ENCODE measurements around the gene PLAAT2. TPM values are rescaled to one million over a fixed set of nuclear protein-coding genes. Genes with fewer than 3 reads are reported as not detected.
A peak's percentile ranks its signal among the peaks of the same experiment; 100 is the strongest.

The PLAAT2 gene
- total and polyA plus RNA-seq, 9 of the 15 experiments (the other 6 are each of a cell fraction or from before 2014, with no cell fraction given), result not detected

DNA sequence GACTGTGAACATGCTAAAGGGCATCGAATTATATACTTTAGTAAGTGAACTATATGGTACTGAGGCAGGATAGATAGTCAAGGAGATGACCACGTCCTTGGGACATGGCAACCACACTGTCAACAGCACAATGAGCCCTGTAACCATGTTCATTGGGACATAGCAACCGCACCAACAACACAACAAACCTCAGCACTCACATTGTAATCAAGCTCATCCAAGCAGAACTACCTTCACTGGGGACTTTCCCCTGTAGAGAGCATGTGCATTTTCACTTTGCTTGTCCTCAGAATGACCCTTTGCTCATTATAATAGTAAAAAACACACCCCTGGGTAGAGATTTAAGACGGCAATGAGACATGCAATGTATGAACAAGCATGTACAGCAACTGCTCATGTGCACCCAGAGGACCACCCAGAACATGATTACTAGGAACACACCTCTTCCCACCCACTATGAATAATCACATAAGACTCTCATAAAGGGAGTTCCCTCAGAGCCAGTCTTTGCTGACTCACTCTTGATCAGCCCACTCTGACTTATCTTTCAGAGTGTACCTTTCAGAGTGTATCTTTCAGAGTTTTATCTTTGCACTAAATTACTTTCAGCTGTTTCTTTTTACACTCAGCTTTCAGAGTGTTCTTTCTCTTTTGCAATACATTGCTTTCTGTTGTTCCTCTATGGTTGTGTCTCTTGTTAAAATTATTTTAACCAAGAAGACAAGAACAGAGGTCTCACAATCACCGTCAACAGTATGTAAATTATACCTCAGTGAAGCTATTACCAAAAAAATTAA lies 4.1 kb upstream of the PLAAT2 start (continued):
- TF ChIP-seq SRSF1 (IDR thresholded peaks at IDR 0.05; ENCODE audit: low read depth, low read length) (no peak), ZNF644 (tag; IDR thresholded peaks at IDR 0.05; ENCODE audit: low read depth) (peak; percentile 79; the same call in 1 of the 2 replicates), GATA2 (CRISPR knock-in tag; IDR thresholded peaks at IDR 0.05) (no peak), U2AF1 (optimal IDR thresholded peaks at IDR 0.05; ENCODE audit: low read depth, low read length) (no peak), CTBP1 (IDR thresholded peaks at IDR 0.05; ENCODE audit: borderline replicate concordance) (peak; percentile 72), MAFG (tag; conservative IDR thresholded peaks at IDR 0.05) (peak; percentile 98), ZNF143 (CRISPR knock-in tag; IDR thresholded peaks at IDR 0.05) (no peak), NFE2 (IDR thresholded peaks at IDR 0.05; ENCODE audit: low read depth) (peak; percentile 99), MXI1 (IDR thresholded peaks at IDR 0.05; ENCODE audit: low read depth, low read length) (peak; percentile 54; the same call in 1 of the 2 replicates), ZNF324 (CRISPR knock-in tag; IDR thresholded peaks at IDR 0.05) (no peak), LEF1 (IDR thresholded peaks at IDR 0.05) (peak; percentile 89), TEAD1 (CRISPR knock-in tag; IDR thresholded peaks at IDR 0.05) (0 out of 4 replicates have a peak, but pooled peaks of 1 of the 2 experiments have one; percentile 27), ESRRA (IDR thresholded peaks at IDR 0.05; ENCODE audit: borderline replicate concordance, low read depth) (peak; percentile 51), NR2C2 (CRISPR knock-in tag; IDR thresholded peaks at IDR 0.05) (no peak), NR2C2 (tag; IDR thresholded peaks at IDR 0.05) (peak; percentile 24; the same call in 1 of the 2 replicates), TARDBP (IDR thresholded peaks at IDR 0.05) (no peak)
- TF ChIP-seq, protein P1, sequence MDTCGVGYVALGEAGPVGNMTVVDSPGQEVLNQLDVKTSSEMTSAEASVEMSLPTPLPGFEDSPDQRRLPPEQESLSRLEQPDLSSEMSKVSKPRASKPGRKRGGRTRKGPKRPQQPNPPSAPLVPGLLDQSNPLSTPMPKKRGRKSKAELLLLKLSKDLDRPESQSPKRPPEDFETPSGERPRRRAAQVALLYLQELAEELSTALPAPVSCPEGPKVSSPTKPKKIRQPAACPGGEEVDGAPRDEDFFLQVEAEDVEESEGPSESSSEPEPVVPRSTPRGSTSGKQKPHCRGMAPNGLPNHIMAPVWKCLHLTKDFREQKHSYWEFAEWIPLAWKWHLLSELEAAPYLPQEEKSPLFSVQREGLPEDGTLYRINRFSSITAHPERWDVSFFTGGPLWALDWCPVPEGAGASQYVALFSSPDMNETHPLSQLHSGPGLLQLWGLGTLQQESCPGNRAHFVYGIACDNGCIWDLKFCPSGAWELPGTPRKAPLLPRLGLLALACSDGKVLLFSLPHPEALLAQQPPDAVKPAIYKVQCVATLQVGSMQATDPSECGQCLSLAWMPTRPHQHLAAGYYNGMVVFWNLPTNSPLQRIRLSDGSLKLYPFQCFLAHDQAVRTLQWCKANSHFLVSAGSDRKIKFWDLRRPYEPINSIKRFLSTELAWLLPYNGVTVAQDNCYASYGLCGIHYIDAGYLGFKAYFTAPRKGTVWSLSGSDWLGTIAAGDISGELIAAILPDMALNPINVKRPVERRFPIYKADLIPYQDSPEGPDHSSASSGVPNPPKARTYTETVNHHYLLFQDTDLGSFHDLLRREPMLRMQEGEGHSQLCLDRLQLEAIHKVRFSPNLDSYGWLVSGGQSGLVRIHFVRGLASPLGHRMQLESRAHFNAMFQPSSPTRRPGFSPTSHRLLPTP (IDR thresholded peaks at IDR 0.05; ENCODE audit: borderline replicate concordance, extremely low read depth, insufficient read length), result no peak
- TF ChIP-seq, protein P2, sequence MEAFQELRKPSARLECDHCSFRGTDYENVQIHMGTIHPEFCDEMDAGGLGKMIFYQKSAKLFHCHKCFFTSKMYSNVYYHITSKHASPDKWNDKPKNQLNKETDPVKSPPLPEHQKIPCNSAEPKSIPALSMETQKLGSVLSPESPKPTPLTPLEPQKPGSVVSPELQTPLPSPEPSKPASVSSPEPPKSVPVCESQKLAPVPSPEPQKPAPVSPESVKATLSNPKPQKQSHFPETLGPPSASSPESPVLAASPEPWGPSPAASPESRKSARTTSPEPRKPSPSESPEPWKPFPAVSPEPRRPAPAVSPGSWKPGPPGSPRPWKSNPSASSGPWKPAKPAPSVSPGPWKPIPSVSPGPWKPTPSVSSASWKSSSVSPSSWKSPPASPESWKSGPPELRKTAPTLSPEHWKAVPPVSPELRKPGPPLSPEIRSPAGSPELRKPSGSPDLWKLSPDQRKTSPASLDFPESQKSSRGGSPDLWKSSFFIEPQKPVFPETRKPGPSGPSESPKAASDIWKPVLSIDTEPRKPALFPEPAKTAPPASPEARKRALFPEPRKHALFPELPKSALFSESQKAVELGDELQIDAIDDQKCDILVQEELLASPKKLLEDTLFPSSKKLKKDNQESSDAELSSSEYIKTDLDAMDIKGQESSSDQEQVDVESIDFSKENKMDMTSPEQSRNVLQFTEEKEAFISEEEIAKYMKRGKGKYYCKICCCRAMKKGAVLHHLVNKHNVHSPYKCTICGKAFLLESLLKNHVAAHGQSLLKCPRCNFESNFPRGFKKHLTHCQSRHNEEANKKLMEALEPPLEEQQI (IDR thresholded peaks at IDR 0.05), result 0 out of 2 replicates have a peak, but pooled peaks have one; percentile 16
- TF ChIP-seq, protein P3, sequence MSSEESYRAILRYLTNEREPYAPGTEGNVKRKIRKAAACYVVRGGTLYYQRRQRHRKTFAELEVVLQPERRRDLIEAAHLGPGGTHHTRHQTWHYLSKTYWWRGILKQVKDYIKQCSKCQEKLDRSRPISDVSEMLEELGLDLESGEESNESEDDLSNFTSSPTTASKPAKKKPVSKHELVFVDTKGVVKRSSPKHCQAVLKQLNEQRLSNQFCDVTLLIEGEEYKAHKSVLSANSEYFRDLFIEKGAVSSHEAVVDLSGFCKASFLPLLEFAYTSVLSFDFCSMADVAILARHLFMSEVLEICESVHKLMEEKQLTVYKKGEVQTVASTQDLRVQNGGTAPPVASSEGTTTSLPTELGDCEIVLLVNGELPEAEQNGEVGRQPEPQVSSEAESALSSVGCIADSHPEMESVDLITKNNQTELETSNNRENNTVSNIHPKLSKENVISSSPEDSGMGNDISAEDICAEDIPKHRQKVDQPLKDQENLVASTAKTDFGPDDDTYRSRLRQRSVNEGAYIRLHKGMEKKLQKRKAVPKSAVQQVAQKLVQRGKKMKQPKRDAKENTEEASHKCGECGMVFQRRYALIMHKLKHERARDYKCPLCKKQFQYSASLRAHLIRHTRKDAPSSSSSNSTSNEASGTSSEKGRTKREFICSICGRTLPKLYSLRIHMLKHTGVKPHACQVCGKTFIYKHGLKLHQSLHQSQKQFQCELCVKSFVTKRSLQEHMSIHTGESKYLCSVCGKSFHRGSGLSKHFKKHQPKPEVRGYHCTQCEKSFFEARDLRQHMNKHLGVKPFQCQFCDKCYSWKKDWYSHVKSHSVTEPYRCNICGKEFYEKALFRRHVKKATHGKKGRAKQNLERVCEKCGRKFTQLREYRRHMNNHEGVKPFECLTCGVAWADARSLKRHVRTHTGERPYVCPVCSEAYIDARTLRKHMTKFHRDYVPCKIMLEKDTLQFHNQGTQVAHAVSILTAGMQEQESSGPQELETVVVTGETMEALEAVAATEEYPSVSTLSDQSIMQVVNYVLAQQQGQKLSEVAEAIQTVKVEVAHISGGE (CRISPR knock-in tag; IDR thresholded peaks at IDR 0.05), result peak in 1 of 3 experiments; percentile 40; a peak in 1 of 6 replicates

All from K562 (cell line).